ENCODE data around the gene ST13. TPM values are rescaled to one million over a fixed set of nuclear protein-coding genes. Genes with fewer than 3 reads are reported as not detected.
"Not testable (repeated sequence)": the region's sequence is repeated elsewhere in the genome, so short reads cannot be mapped to it uniquely, and the experiment has no call there.

ST13 gene
- total RNA-seq, 1 donor from 2014 or later = 178 TPM

DNA sequence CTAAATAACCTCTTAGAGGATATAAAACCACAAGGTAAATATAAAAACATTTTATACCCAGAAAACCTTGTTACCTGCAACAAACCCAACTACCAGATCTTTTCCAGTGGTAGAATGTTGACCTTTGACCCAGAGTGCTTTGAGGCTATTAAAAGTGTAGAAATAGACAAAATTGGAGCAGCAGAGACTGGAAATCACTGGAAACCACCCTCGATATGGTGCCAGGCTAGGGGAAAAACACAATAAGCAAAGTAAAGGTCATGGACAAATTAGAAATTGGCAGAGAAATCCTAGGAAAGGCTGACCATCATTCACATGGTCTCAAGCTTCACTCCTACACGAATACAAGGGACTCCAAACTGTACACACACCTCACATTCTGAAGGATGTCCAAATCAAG, 64.0 kb downstream of the ST13 start:
- FAIRE-seq (no peak), DNase-seq (ENCODE audit: low spot score in 2 of 2) (no peak)

GRCh38 chr22:40791241-40791640, 65.2 kb downstream of the ST13 start:
- DNase-seq (ENCODE audit: low spot score in 2 of 2) (no peak), FAIRE-seq (no peak)

- DNase-seq (ENCODE audit: low spot score in 2 of 2) = no peak
- no peak for FAIRE-seq
Measured at GRCh38 chr22:40789131-40789530, 67.3 kb downstream of the ST13 start.

GRCh38 chr22:40782521-40782920, 73.9 kb downstream of the ST13 start:
- FAIRE-seq (no peak), DNase-seq (ENCODE audit: low spot score in 2 of 2) (no peak)

DNA sequence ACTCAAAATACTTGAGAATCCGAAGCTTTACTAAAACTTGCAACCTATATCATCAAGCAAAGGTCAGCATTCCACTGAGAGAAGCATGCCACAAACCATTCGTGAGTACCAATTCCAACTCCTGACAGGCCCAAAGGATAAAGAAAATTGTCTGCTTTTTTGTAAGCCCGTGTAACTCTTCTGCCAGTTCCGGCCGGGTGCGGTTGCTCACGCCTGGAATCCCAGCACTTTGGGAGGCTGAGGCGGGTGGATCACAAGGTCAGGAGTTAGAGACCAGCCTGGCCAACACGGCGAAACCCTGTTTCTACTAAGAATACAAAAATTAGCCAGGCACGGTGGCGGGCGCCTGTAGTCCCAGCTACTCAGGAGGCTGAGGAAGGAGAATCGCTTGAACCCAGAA, 74.7 kb downstream of the ST13 start:
- not testable (repeated sequence) for DNase-seq (ENCODE audit: low spot score in 2 of 2)

More for the DNA sequence above, 74.7 kb downstream of the ST13 start:
- not testable (repeated sequence) for FAIRE-seq

Small RNA genes lying within 50 kb of the gene (small RNA-seq; reads per million reads assigned to genes)
- not detected for gene JTBP1
- gene MIR4766 = not detected

Other genes with a start within 250 kb of the ST13 start
- 24.9 TPM for gene MRTFA, start 219.9 kb downstream of the ST13 start, total RNA-seq
- gene MCHR1, start 177.2 kb downstream of the ST13 start, total RNA-seq = 1.2 TPM
- 29.3 TPM for gene SLC25A17, start 37.3 kb downstream of the ST13 start, total RNA-seq
- 4.9 TPM for gene XPNPEP3, start 509 bp upstream of the ST13 start, total RNA-seq
- not detected for gene DNAJB7, start 5.5 kb upstream of the ST13 start, total RNA-seq
- gene RBX1, start 94.7 kb upstream of the ST13 start, total RNA-seq = 96.2 TPM
- gene EP300, start 236.0 kb upstream of the ST13 start, total RNA-seq = 52.6 TPM